Liver (tissue), 9 donors: Measurements from ENCODE around the gene GLT1D1. TPM values are rescaled to one million over a fixed set of nuclear protein-coding genes. Genes with fewer than 3 reads are reported as not detected.

Experiments
- DNase-seq: peaks from one replicate; pipeline ENCODE4 v3.0.0-alpha.2; 2017; ENCODE audit warnings: low spot score
- H3K27ac ChIP-seq, 2 donors: one replicate each; pipeline ENCODE4 v1.7.0; 2013; ENCODE audit warnings: inconsistent platforms in 2 of 2, low read length in 2 of 2, control low read depth in 1 of 2, low read depth in 1 of 2, mild to moderate bottlenecking in 1 of 2
- H3K27me3 ChIP-seq, 4 donors: one replicate each; pipeline versions ENCODE4 v1.6.1 to v1.7.0; 2013; ENCODE audit warnings: low read length in 3 of 4, inconsistent platforms in 1 of 4, mild to moderate bottlenecking in 1 of 4, moderate library complexity in 1 of 4; ENCODE audit not compliant: control insufficient read depth in 4 of 4, insufficient read depth in 4 of 4
- H3K36me3 ChIP-seq, 4 donors: one replicate each; pipeline versions ENCODE4 v1.6.1 to v1.7.0; 2013; ENCODE audit warnings: low read length in 3 of 4, mild to moderate bottlenecking in 3 of 4, low read depth in 1 of 4, moderate library complexity in 1 of 4; ENCODE audit not compliant: control insufficient read depth in 4 of 4, insufficient read depth in 3 of 4
- H3K4me1 ChIP-seq, 4 donors: one replicate each; pipeline versions ENCODE4 v1.6.1 to v1.7.0; 2013; ENCODE audit warnings: low read length in 3 of 4, mild to moderate bottlenecking in 3 of 4, moderate library complexity in 1 of 4; ENCODE audit not compliant: control insufficient read depth in 4 of 4, insufficient read depth in 4 of 4
- H3K4me3 ChIP-seq, 3 donors: one replicate each; pipeline versions ENCODE4 v1.6.1 to v1.7.0; 2013; ENCODE audit warnings: low read length in 3 of 3, control low read depth in 1 of 3, low read depth in 1 of 3, mild to moderate bottlenecking in 1 of 3
- H3K9ac ChIP-seq, 2 donors: one replicate each; pipeline ENCODE4 v1.7.0; 2013; ENCODE audit warnings: low read length in 2 of 2, mild to moderate bottlenecking in 2 of 2, moderate library complexity in 2 of 2, control low read depth in 1 of 2, low read depth in 1 of 2
- H3K9me3 ChIP-seq, 4 donors: one replicate each; pipeline versions ENCODE4 v1.6.1 to v1.7.0; 2013; ENCODE audit warnings: low read length in 3 of 4; ENCODE audit not compliant: control insufficient read depth in 4 of 4
- EGR1 ChIP-seq, 2 donors: IDR thresholded peaks; 2 replicates each; pipeline ENCODE4 v1.6.1; 2016 to 2018; ENCODE audit warnings: antibody characterized with exemption in 2 of 2, low read depth in 2 of 2
- FOXA1 ChIP-seq: IDR thresholded peaks from 2 replicates; pipeline ENCODE4 v1.6.1; 2016; ENCODE audit warnings: antibody characterized with exemption
- FOXA2 ChIP-seq: IDR thresholded peaks from 2 replicates; pipeline ENCODE4 v1.6.1; 2016; ENCODE audit warnings: antibody characterized with exemption
- GABPA ChIP-seq, 2 donors: IDR thresholded peaks in 1 of 2; conservative IDR thresholded peaks in 1 of 2; 2 replicates each; pipeline ENCODE4 v1.6.1; 2016; ENCODE audit warnings: antibody characterized with exemption in 2 of 2, mild to moderate bottlenecking in 1 of 2, moderate library complexity in 1 of 2
- HNF4A ChIP-seq, 2 donors: conservative IDR thresholded peaks; 2 replicates each; pipeline ENCODE4 v1.6.1; 2016; ENCODE audit warnings: antibody characterized with exemption in 2 of 2, mild to moderate bottlenecking in 2 of 2
- HNF4G ChIP-seq: IDR thresholded peaks from 2 replicates; pipeline ENCODE4 v1.6.1; 2016; ENCODE audit warnings: antibody characterized with exemption
- JUND ChIP-seq, 2 donors: IDR thresholded peaks; 2 replicates each; pipeline ENCODE4 v1.6.1; 2016; ENCODE audit warnings: antibody characterized with exemption in 2 of 2
- NR2F2 ChIP-seq: IDR thresholded peaks from 2 replicates; pipeline ENCODE4 v1.6.1; 2016; ENCODE audit warnings: antibody characterized with exemption
- RAD21 ChIP-seq, 2 donors: IDR thresholded peaks; 2 replicates each; pipeline ENCODE4 v1.6.1; 2016; ENCODE audit warnings: antibody characterized with exemption in 2 of 2, mild to moderate bottlenecking in 2 of 2
- RXRA ChIP-seq, 2 donors: IDR thresholded peaks; 2 replicates each; pipeline ENCODE4 v1.6.1; 2017 to 2018; ENCODE audit warnings: antibody characterized with exemption in 2 of 2, mild to moderate bottlenecking in 1 of 2
- SP1 ChIP-seq: IDR thresholded peaks from 2 replicates; pipeline ENCODE4 v1.6.1; 2018; ENCODE audit warnings: antibody characterized with exemption, mild to moderate bottlenecking
- TAF1 ChIP-seq: conservative IDR thresholded peaks from 2 replicates; pipeline ENCODE4 v1.6.1; 2016; ENCODE audit warnings: antibody characterized with exemption, mild to moderate bottlenecking
- YY1 ChIP-seq: IDR thresholded peaks from 2 replicates; pipeline ENCODE4 v1.6.1; 2016; ENCODE audit warnings: antibody characterized with exemption, mild to moderate bottlenecking
- WGBS: extraction: QIAGEN DNeasy Blood & Tissue Kit; methylation state at CpG from one replicate; pipeline ENCODE4 v1.1.7; 2013; 5-methylcytosine and 5-hydroxymethylcytosine counted together
- polyA plus RNA-seq, 2 donors: library from polyadenylated mRNA; stranded (reverse) in 1 of 2; unstranded in 1 of 2; fragments of 200-250 nt in 1 of 2; fragments of >200 nt in 1 of 2; fragmentation: Nextera tagmentation in 1 of 2; extraction: Ambion mirVana in 1 of 2; gene quantifications; one replicate each; pipeline versions ENCODE4 v1.2.1 to v1.2.3, GENCODE V29; 2013 to 2015
- total RNA-seq, 2 donors: library from RNA; depleted of rRNA; stranded (reverse); fragments of >200 nt; gene quantifications; one replicate each; pipeline ENCODE4 v1.2.3, GENCODE V29; 2014
- TF ChIP-seq, protein P1 (sequence below): IDR thresholded peaks from 2 replicates; pipeline ENCODE4 v1.6.1; 2016; ENCODE audit warnings: antibody characterized with exemption
- TF ChIP-seq, protein P2 (sequence below): IDR thresholded peaks from 2 replicates; pipeline ENCODE4 v1.6.1; 2016; ENCODE audit warnings: antibody characterized with exemption, mild to moderate bottlenecking
- TF ChIP-seq, protein P3 (sequence below): IDR thresholded peaks from 2 replicates; pipeline ENCODE4 v1.6.1; 2016; ENCODE audit warnings: antibody characterized with exemption
- TF ChIP-seq, protein P4 (sequence below): fragments of 150-350 bp; IDR thresholded peaks from 2 replicates; pipeline ENCODE4 v1.5.1; 2017; ENCODE audit warnings: improper control_type of control experiment, low read depth, low read length; ENCODE audit not compliant: missing input control
- TF ChIP-seq, protein P5 (sequence below): IDR thresholded peaks from 2 replicates; pipeline ENCODE4 v1.6.1; 2016; ENCODE audit warnings: antibody characterized with exemption
- donor health status: healthy.
- donor health status: healthy.
- donor health status: healthy.
- donor health status: healthy.
- donor health status: healthy.

The GLT1D1 gene
- total and polyA plus RNA-seq, 4 donors, result 10.4 to 17.7 (median 13.9) TPM

DNA sequence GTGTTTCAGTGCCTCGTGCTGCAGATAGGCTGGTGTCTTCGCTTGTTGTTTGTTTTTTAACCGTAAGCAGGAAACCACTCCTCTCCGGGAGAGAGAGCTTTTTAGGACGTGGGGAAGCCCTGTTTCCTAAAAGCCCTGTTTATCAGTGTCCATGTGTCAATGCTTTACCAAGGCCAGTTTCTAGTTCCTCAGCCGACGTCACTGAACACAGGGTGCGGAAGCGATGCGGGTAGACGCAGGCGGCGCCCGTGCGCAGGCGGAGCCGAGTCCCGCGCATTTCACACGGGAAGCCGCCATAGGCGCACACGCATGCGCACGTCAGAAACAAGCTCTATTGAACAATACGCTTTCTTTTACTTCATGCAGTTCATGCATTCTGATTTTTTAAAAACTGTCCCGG lies 79.8 kb downstream of the GLT1D1 start:
- no peak for TF ChIP-seq HNF4G
- TF ChIP-seq, protein P1, sequence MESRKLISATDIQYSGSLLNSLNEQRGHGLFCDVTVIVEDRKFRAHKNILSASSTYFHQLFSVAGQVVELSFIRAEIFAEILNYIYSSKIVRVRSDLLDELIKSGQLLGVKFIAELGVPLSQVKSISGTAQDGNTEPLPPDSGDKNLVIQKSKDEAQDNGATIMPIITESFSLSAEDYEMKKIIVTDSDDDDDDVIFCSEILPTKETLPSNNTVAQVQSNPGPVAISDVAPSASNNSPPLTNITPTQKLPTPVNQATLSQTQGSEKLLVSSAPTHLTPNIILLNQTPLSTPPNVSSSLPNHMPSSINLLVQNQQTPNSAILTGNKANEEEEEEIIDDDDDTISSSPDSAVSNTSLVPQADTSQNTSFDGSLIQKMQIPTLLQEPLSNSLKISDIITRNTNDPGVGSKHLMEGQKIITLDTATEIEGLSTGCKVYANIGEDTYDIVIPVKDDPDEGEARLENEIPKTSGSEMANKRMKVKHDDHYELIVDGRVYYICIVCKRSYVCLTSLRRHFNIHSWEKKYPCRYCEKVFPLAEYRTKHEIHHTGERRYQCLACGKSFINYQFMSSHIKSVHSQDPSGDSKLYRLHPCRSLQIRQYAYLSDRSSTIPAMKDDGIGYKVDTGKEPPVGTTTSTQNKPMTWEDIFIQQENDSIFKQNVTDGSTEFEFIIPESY, result no peak
- TF ChIP-seq SP1, result no peak
- no peak for TF ChIP-seq EGR1 (IDR thresholded peaks at IDR 0.05; ENCODE audit: low read depth in 2 of 2)
- TF ChIP-seq RAD21 (IDR thresholded peaks at IDR 0.05), result no peak
- TF ChIP-seq, protein P2, sequence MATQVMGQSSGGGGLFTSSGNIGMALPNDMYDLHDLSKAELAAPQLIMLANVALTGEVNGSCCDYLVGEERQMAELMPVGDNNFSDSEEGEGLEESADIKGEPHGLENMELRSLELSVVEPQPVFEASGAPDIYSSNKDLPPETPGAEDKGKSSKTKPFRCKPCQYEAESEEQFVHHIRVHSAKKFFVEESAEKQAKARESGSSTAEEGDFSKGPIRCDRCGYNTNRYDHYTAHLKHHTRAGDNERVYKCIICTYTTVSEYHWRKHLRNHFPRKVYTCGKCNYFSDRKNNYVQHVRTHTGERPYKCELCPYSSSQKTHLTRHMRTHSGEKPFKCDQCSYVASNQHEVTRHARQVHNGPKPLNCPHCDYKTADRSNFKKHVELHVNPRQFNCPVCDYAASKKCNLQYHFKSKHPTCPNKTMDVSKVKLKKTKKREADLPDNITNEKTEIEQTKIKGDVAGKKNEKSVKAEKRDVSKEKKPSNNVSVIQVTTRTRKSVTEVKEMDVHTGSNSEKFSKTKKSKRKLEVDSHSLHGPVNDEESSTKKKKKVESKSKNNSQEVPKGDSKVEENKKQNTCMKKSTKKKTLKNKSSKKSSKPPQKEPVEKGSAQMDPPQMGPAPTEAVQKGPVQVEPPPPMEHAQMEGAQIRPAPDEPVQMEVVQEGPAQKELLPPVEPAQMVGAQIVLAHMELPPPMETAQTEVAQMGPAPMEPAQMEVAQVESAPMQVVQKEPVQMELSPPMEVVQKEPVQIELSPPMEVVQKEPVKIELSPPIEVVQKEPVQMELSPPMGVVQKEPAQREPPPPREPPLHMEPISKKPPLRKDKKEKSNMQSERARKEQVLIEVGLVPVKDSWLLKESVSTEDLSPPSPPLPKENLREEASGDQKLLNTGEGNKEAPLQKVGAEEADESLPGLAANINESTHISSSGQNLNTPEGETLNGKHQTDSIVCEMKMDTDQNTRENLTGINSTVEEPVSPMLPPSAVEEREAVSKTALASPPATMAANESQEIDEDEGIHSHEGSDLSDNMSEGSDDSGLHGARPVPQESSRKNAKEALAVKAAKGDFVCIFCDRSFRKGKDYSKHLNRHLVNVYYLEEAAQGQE, result no peak
- no peak for TF ChIP-seq YY1
- TF ChIP-seq HNF4A (conservative IDR thresholded peaks at IDR 0.05), result no peak
- TF ChIP-seq FOXA1, result no peak
- TF ChIP-seq, protein P3, sequence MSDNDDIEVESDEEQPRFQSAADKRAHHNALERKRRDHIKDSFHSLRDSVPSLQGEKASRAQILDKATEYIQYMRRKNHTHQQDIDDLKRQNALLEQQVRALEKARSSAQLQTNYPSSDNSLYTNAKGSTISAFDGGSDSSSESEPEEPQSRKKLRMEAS, result no peak
- no peak for TF ChIP-seq RXRA (IDR thresholded peaks at IDR 0.05)
- TF ChIP-seq NR2F2, result no peak
- no peak for TF ChIP-seq GABPA (IDR thresholded peaks at IDR 0.05 in 1 of 2, conservative IDR thresholded peaks at IDR 0.05 in 1 of 2)
- TF ChIP-seq, protein P4, sequence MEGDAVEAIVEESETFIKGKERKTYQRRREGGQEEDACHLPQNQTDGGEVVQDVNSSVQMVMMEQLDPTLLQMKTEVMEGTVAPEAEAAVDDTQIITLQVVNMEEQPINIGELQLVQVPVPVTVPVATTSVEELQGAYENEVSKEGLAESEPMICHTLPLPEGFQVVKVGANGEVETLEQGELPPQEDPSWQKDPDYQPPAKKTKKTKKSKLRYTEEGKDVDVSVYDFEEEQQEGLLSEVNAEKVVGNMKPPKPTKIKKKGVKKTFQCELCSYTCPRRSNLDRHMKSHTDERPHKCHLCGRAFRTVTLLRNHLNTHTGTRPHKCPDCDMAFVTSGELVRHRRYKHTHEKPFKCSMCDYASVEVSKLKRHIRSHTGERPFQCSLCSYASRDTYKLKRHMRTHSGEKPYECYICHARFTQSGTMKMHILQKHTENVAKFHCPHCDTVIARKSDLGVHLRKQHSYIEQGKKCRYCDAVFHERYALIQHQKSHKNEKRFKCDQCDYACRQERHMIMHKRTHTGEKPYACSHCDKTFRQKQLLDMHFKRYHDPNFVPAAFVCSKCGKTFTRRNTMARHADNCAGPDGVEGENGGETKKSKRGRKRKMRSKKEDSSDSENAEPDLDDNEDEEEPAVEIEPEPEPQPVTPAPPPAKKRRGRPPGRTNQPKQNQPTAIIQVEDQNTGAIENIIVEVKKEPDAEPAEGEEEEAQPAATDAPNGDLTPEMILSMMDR, result no peak
- no peak for TF ChIP-seq FOXA2
- no peak for TF ChIP-seq TAF1
- TF ChIP-seq, protein P5, sequence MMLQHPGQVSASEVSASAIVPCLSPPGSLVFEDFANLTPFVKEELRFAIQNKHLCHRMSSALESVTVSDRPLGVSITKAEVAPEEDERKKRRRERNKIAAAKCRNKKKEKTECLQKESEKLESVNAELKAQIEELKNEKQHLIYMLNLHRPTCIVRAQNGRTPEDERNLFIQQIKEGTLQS, result no peak
- no peak for TF ChIP-seq JUND (IDR thresholded peaks at IDR 0.05)
- Histone ChIP-seq H3K36me3 (peaks cover 0 to 4% (median 2%) of the 10 kb centered on the region in 4 donors), H3K9ac (no peak overlapping the region), H3K4me3 (no peak overlapping the region), H3K27me3 (no peaks in the 10 kb centered on the region), H3K27ac (no peak overlapping the region), H3K9me3 (no peaks in the 10 kb centered on the region), H3K4me1 (no peaks in the 10 kb centered on the region)
- DNase-seq, result no peak
- WGBS, result 86% methylated on average over 27 of the region's 27 CpGs
